Tibial nerve (tissue), 4 donors: Measurements from ENCODE around the gene SYTL3. TPM values are rescaled to one million over a fixed set of nuclear protein-coding genes. Genes with fewer than 3 reads are reported as not detected.
A peak's percentile ranks its signal among the peaks of the same experiment; 100 is the strongest.

Experiments used
- DNase-seq, 2 donors: peaks; one replicate each; pipeline ENCODE4 v3.0.0-alpha.2; 2019; ENCODE audit warnings: low spot score in 2 of 2
- H3K27ac ChIP-seq, 4 donors: fragments of 200-600 bp; sonication (generic) in 3 of 4; one replicate each; pipeline ENCODE4 v1.5.1; 2017 to 2019; ENCODE audit warnings: mild to moderate bottlenecking in 1 of 4
- H3K27me3 ChIP-seq, 2 donors: fragments of 200-600 bp; sonication (generic) in 1 of 2; one replicate each; pipeline versions ENCODE4 v1.5.1 to v1.6.0; 2017 to 2019
- H3K36me3 ChIP-seq, 3 donors: fragments of 200-600 bp; sonication (generic); one replicate each; pipeline ENCODE4 v1.5.1; 2018 to 2019
- H3K4me1 ChIP-seq, 4 donors: fragments of 200-600 bp; sonication (generic) in 3 of 4; one replicate each; pipeline ENCODE4 v1.5.1; 2017 to 2019
- H3K4me3 ChIP-seq, 4 donors: fragments of 200-600 bp; sonication (generic) in 3 of 4; one replicate each; pipeline ENCODE4 v1.5.1; 2017 to 2019; ENCODE audit warnings: mild to moderate bottlenecking in 1 of 4, moderate library complexity in 1 of 4
- H3K9me3 ChIP-seq, 4 donors: fragments of 200-600 bp; sonication (generic) in 3 of 4; one replicate each; pipeline ENCODE4 v1.5.1; 2017 to 2019
- CTCF ChIP-seq, 5 experiments: fragments of 200-600 bp in 3 of 5; fragments of 450-650 bp in 2 of 5; sonication (generic) in 3 of 5; IDR thresholded peaks; one replicate each; pipeline ENCODE4 v1.5.1; 2016 to 2019; ENCODE audit warnings: antibody characterized with exemption in 5 of 5, mild to moderate bottlenecking in 3 of 5, moderate library complexity in 2 of 5
- EP300 ChIP-seq, 2 donors: sonication (generic); formaldehyde crosslinking; IDR thresholded peaks; one replicate each; pipeline ENCODE4 v1.6.1; 2017; ENCODE audit warnings: antibody characterized with exemption in 2 of 2, mild to moderate bottlenecking in 1 of 2
- POLR2A ChIP-seq, 2 donors: fragments of 450-650 bp; IDR thresholded peaks; one replicate each; pipeline ENCODE4 v1.6.1; 2017; ENCODE audit warnings: antibody characterized with exemption in 2 of 2, mild to moderate bottlenecking in 2 of 2, moderate library complexity in 2 of 2
- WGBS, 2 donors: methylation state at CpG; one replicate each; pipeline ENCODE4 v1.1.5; 2018; 5-methylcytosine and 5-hydroxymethylcytosine counted together
- total RNA-seq, 4 donors: library from RNA; depleted of rRNA; stranded (reverse); fragments of >200 nt; gene quantifications; one replicate each; pipeline ENCODE4 v1.1.0, GENCODE V29; 2016

SYTL3 gene
- total RNA-seq, 4 donors from 2014 or later, result 1.3 to 6.7 (median 3.6) TPM

DNA sequence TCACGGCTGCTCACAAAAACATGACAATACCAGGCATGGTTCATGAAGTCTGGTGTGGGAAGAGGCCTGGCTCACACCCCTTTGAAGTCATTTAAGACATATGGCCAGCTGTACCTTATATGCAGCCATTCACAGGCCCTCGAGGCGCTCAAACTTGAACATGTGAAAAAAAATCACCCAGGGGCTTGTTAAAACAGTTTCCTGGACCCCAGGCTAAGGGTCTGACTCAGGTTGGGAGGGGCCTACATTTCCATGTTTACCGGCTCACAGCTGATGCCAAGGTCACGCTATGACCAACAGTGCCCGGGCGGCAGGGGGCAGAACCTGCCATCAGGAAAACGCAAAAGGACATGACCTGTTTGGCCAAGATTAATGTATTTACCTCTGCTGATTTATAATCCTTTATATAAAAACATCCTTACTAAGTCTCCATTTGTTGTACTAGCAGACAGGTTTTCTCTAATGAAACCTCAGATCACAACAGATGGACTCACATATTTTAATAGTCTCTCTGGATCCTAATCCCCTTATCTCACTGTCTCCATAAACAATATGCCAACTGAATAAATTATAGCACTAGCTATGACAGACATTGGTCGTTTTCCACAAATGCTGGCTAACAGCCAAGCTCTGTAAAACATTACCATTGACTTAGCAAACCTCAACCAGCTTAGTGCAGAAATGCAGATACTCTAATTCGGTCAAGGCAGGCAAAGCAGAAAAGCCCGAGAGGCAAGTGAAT, 149.4 kb downstream of the SYTL3 start:
- H3K9me3 ChIP-seq, result no peaks in the 10 kb centered on the region
- H3K27me3 ChIP-seq, result no peaks in the 10 kb centered on the region
- DNase-seq, result no peak
- H3K36me3 ChIP-seq, result peaks cover 0 to 5% (median 0%) of the 10 kb centered on the region in 3 donors
- TF ChIP-seq POLR2A (IDR thresholded peaks at IDR 0.05) (no peak), CTCF (IDR thresholded peaks at IDR 0.05) (no peak), EP300 (IDR thresholded peaks at IDR 0.05) (no peak)
- H3K4me3 ChIP-seq, result no peak overlapping the region
- WGBS, 2 donors, result 26 to 36% methylated on average over 11 of the region's 11 CpGs
- peak overlapping the region in 2 of 4 donors; percentile 1 to 17 for H3K27ac ChIP-seq
- H3K4me1 ChIP-seq, result peaks cover 4 to 69% (median 46%) of the 10 kb centered on the region in 4 donors

DNA sequence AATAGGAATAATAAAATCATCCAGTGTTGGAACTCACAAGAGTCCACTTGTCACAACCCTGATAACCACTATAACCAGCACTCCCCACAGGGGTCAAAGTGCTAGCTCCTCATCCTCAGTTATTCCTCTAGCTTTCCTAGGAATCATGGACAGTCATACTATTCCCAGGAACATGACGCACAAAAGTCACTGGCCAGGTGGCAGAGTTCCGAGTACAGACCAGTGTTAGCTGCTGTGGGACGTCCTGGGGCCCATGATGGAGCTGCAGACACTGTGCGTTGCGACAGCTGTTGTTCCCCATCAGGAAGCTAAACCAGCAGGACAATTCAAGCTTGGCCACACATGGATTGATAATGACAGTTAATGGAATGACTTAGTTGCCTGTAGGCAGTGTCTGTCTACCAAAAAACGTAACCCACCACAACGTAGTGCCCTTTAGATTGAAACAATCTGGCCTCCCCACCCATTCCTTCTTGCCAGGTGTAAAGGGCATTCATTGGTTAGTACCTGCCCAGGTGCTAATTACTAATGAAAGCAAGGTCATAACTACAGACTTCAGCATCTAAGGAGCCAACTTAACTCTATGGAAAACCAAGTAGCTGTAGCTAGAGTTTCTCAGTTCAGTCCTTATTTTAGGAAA, 151.9 kb downstream of the SYTL3 start:
- H3K36me3 ChIP-seq, result peaks cover 0 to 5% (median 0%) of the 10 kb centered on the region in 3 donors
- no peaks in the 10 kb centered on the region for H3K27me3 ChIP-seq
- peak; percentile 37 to 58 for DNase-seq
- TF ChIP-seq EP300 (IDR thresholded peaks at IDR 0.05) (peak in 1 of 2 donors; percentile 24), POLR2A (IDR thresholded peaks at IDR 0.05) (no peak), CTCF (IDR thresholded peaks at IDR 0.05) (no peak)
- WGBS, 2 donors, result 89 to 95% methylated on average over 7 of the region's 7 CpGs
- peak overlapping the region in 1 of 4 donors; percentile 52 for H3K27ac ChIP-seq
- H3K4me1 ChIP-seq, result peaks cover 4 to 72% (median 46%) of the 10 kb centered on the region in 4 donors
- H3K4me3 ChIP-seq, result no peak overlapping the region
- H3K9me3 ChIP-seq, result no peaks in the 10 kb centered on the region

- TF ChIP-seq EP300 (IDR thresholded peaks at IDR 0.05), result no peak
- no peak for TF ChIP-seq CTCF (IDR thresholded peaks at IDR 0.05)
- no peak for TF ChIP-seq POLR2A (IDR thresholded peaks at IDR 0.05)
- Histone ChIP-seq H3K36me3 (peaks cover 0 to 10% (median 5%) of the 10 kb centered on the region in 3 donors), H3K27me3 (no peaks in the 10 kb centered on the region), H3K27ac (peak overlapping the region in 3 of 4 donors; percentile 17 to 71 (median 39)), H3K9me3 (no peaks in the 10 kb centered on the region), H3K4me3 (peak overlapping the region in 1 of 4 donors; percentile 8), H3K4me1 (peaks cover 4 to 66% (median 33%) of the 10 kb centered on the region in 4 donors)
- DNase-seq, result no peak
- WGBS, 2 donors, result 38 to 58% methylated on average over 5 of the region's 5 CpGs
Observed at GRCh38 chr6:158803733-158804143, 153.9 kb downstream of the SYTL3 start.

DNA sequence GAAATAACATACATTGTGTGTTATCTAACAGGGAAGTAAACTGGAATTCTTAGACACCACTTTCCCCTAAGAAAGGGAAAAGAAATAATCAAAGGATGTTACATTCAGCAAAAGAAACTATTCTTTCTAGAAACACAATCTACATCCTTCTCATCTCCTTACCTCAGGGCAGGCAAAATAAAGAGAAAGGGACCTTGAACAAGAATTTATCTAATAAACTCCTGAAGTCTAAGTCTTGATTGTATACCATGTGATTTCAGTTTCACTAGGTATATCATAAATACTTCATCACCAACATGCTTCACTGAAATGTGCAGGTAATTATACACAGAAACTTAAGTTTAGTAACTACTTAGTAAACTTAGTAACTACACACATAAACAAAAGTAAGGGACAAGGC, 154.4 kb downstream of the SYTL3 start:
- H3K4me3 ChIP-seq, result peak overlapping the region in 1 of 4 donors; percentile 8
- DNase-seq, result no peak
- H3K27ac ChIP-seq, result peak overlapping the region in 3 of 4 donors; percentile 17 to 71 (median 39)
- no peak for TF ChIP-seq EP300 (IDR thresholded peaks at IDR 0.05)
- no peak for TF ChIP-seq POLR2A (IDR thresholded peaks at IDR 0.05)
- TF ChIP-seq CTCF (IDR thresholded peaks at IDR 0.05), result no peak
- H3K27me3 ChIP-seq, result no peaks in the 10 kb centered on the region
- H3K9me3 ChIP-seq, result no peaks in the 10 kb centered on the region
- peaks cover 0 to 10% (median 5%) of the 10 kb centered on the region in 3 donors for H3K36me3 ChIP-seq
- H3K4me1 ChIP-seq, result peaks cover 4 to 66% (median 28%) of the 10 kb centered on the region in 4 donors
